ENCODE measurements around the gene PAX4.
"Not testable (repeated sequence)": the region's sequence is repeated elsewhere in the genome, so short reads cannot be mapped to it uniquely, and the experiment has no call there.

The PAX4 gene

DNA sequence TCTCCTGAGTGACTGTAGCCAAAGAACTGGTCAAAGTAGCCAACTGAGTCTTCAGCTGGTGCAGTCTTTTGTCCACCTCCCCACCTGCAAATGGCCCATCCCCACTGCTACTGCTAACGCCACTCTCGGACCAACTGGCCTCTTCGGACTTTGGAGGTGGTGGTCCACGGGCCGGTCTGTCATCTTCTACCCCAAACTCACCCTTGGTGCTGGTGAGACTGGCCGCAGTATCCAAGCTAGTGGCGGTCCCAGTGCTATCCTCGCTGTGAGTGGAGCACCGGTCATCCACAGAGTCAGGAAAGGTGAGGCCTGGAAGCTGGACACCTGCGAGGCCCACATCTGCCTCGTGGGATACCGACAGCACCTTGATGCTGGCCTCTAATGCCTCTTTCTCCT lies 33.3 kb downstream of the PAX4 start:
- no peak for DNase-seq

DNA sequence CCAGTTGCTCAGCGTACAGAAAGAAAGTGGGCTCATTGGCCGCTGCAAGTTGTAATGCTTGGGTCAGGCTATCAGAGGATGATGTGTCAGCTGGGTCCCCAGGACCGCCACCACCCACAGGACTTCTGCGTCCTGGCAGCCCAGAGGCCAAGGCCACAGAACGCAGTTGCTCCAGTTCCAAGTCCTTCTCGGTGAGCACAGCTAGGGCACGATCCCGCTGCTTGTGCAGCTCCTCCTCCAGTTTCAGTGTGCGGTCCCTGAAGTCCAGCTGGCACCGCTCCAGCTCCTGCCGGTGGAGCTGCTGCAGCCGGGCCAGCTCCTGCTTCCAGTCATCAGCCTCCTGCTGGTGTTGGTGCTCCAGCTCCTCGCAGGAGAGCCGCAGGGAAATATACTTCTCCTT lies 35.6 kb downstream of the PAX4 start:
- DNase-seq, result no peak

DNA sequence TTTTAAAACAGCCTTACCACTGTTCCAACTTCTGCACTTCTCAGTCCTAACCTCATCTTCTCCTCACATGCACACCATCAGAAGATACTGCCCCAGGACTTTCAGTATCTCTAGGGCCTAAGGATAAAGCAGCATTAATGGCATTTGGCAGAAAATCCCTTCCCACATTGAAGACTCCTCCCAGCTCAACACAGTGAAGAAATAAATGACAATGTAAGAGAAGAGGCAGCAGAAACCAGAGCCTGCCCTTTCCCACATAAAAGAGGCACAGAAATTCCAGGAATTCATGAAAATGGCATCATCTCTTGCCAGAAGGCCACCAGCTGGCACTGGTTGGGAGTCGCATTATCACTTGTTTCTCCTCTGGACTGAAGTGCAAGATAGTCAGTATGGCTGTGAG lies 36.2 kb downstream of the PAX4 start:
- DNase-seq, result no peak

DNA sequence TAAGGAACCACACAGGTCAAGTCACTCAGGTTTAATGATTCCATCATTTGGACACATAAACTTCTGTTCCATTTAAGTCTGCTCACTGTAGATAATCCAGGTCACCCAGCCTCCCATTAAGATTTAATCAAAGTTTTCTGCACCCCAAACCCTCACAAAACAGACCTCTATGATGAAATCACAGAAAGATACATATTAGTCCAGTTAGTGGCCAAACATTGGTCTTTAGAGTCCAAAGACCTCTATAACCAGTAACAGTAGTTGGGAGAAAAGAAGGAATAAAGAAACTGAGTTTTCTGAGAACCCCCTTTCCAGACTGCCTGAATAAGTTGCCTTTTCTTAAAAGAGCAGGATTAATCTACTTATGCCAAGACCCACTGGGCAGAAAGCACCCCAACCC lies 37.3 kb downstream of the PAX4 start:
- no peak for DNase-seq

DNA sequence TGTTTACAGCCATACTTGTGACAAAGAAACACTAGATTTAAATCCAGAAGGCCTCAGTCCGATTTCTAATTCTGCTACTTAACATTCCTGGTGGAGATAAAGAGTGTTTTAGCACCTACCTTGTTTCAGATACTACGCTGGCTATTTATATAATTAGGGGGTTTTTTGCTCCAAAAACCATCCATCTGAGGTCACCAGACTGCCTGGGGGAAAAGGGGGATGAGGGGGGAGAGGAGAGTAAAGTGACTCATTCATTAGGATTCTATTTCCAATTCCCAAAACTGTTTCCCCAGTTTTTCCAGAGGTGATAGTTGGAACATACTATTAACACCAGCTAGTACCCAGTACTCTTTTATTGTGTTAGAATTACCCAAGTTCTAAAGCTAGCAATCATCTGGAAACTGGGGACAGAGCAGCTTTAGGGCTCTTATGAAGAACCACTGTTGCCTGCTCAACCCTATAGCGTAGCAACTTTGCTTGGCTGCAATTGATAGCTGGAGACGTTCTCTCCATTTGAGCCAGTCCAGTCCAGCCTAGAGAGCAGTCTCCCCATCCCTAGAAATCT lies 39.1 kb downstream of the PAX4 start:
- no peak for DNase-seq

DNA sequence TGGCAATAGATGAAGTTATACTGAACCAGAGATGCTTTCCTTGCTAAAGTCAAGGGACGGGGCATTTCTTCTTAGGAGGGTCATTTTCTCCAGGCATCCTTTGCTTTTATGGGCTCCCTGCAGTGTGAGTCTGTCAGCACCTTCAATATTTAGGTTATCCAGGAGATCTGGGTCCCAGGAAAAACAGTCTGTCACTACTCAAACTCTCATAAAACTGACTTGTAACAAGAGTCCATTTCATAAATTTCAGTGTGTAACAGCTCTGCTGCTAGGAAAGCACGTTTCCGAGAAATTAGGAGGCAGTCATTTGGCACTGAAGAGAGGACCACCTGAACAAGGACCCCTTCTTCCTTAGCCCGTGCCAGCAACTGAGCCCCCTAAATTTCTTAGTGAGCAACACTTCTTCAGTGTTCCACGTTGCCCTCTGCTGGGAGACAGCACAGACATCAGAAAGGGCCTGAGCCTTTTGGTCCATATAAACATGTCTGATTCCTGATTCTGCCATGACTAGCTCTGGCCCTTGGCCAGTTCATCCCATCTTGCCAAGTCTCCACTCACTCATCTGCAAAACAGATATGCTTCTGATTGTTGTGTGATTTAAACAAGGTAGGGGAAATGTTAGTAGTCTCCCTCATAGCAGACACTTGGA lies 39.8 kb downstream of the PAX4 start:
- no peak for DNase-seq

DNA sequence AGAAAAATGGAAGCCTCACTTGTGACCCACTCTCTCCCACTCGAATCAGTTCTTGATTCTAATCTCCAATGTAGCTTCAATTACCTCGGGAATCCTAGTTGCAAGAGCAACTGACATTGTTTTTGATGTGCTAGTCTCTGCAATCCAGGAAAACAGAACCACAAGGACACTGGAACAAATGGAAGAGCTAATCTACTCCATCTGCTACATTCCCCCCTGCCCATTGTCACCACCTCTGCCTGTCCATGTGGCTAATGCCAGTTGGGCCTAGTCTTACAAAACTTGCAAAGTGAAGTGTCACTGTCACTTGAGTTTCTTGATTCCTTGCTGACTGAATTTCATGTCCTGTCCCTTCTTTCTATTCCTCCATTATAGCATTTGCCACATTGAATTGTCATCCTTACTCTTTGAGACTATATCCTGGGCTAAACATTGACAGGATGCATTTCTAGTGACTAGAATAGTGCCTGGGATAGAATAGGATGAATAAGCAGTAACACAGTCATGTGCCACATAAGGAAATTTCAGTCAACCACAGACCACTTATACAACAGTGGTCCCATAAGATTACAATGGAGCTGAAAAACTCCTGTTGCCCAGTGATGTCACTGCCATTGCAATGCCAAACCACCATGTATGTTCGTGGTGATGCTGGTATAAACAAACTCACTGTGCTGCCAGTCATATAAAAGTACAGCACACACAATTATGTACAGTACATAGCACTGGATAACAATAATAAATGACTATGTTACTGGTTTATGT lies 46.0 kb downstream of the PAX4 start:
- DNase-seq, result no peak

DNA sequence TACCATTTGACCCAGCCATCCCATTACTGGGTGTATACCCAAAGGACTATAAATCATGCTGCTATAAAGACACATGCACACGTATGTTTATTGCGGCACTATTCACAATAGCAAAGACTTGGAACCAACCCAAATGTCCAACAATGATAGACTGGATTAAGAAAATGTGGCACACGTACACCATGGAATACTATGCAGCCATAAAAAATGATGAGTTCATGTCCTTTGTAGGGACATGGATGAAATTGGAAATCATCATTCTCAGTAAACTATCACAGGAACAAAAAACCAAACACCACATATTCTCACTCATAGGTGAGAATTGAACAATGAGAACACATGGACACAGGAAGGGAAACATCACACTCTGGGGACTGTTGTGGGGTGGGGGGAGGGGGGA lies 49.9 kb downstream of the PAX4 start:
- not testable (repeated sequence) for DNase-seq

DNA sequence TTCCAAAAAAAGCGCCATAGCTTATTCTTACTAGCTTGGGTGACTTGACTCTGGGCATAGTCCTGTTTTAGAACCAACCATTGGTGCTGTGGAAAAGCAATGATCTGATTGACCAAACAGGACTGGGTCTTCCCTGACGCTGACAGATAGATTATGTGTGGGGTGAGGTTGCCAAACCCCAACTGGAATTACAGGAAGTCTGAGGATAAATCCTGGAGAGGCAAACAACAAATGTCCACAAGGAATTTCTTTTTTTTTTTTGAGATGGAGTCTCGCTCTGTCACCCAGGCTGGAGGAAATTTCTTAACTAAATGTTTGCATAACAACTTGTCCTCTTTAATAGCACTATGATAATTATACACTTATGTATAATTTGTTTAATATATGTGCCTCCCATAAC lies 51.7 kb downstream of the PAX4 start:
- no peak for DNase-seq

Data from NCI-H526 treated with DMSO at 0.1 percent for 48 hours (cell line).